Liver (tissue), 9 donors: ENCODE measurements around the gene COQ2. TPM values are rescaled to one million over a fixed set of nuclear protein-coding genes. Genes with fewer than 3 reads are reported as not detected.

ENCODE experiments used
- DNase-seq: peaks from one replicate; pipeline ENCODE4 v3.0.0-alpha.2; 2017; ENCODE audit warnings: low spot score
- H3K27ac ChIP-seq, 2 donors: one replicate each; pipeline ENCODE4 v1.7.0; 2013; ENCODE audit warnings: inconsistent platforms in 2 of 2, low read length in 2 of 2, control low read depth in 1 of 2, low read depth in 1 of 2, mild to moderate bottlenecking in 1 of 2
- H3K27me3 ChIP-seq, 4 donors: one replicate each; pipeline versions ENCODE4 v1.6.1 to v1.7.0; 2013; ENCODE audit warnings: low read length in 3 of 4, inconsistent platforms in 1 of 4, mild to moderate bottlenecking in 1 of 4, moderate library complexity in 1 of 4; ENCODE audit not compliant: control insufficient read depth in 4 of 4, insufficient read depth in 4 of 4
- H3K36me3 ChIP-seq, 4 donors: one replicate each; pipeline versions ENCODE4 v1.6.1 to v1.7.0; 2013; ENCODE audit warnings: low read length in 3 of 4, mild to moderate bottlenecking in 3 of 4, low read depth in 1 of 4, moderate library complexity in 1 of 4; ENCODE audit not compliant: control insufficient read depth in 4 of 4, insufficient read depth in 3 of 4
- H3K4me1 ChIP-seq, 4 donors: one replicate each; pipeline versions ENCODE4 v1.6.1 to v1.7.0; 2013; ENCODE audit warnings: low read length in 3 of 4, mild to moderate bottlenecking in 3 of 4, moderate library complexity in 1 of 4; ENCODE audit not compliant: control insufficient read depth in 4 of 4, insufficient read depth in 4 of 4
- H3K4me3 ChIP-seq, 3 donors: one replicate each; pipeline versions ENCODE4 v1.6.1 to v1.7.0; 2013; ENCODE audit warnings: low read length in 3 of 3, control low read depth in 1 of 3, low read depth in 1 of 3, mild to moderate bottlenecking in 1 of 3
- H3K9ac ChIP-seq, 2 donors: one replicate each; pipeline ENCODE4 v1.7.0; 2013; ENCODE audit warnings: low read length in 2 of 2, mild to moderate bottlenecking in 2 of 2, moderate library complexity in 2 of 2, control low read depth in 1 of 2, low read depth in 1 of 2
- H3K9me3 ChIP-seq, 4 donors: one replicate each; pipeline versions ENCODE4 v1.6.1 to v1.7.0; 2013; ENCODE audit warnings: low read length in 3 of 4; ENCODE audit not compliant: control insufficient read depth in 4 of 4
- EGR1 ChIP-seq, 2 donors: IDR thresholded peaks; 2 replicates each; pipeline ENCODE4 v1.6.1; 2016 to 2018; ENCODE audit warnings: antibody characterized with exemption in 2 of 2, low read depth in 2 of 2
- FOXA1 ChIP-seq: IDR thresholded peaks from 2 replicates; pipeline ENCODE4 v1.6.1; 2016; ENCODE audit warnings: antibody characterized with exemption
- FOXA2 ChIP-seq: IDR thresholded peaks from 2 replicates; pipeline ENCODE4 v1.6.1; 2016; ENCODE audit warnings: antibody characterized with exemption
- GABPA ChIP-seq, 2 donors: IDR thresholded peaks in 1 of 2; conservative IDR thresholded peaks in 1 of 2; 2 replicates each; pipeline ENCODE4 v1.6.1; 2016; ENCODE audit warnings: antibody characterized with exemption in 2 of 2, mild to moderate bottlenecking in 1 of 2, moderate library complexity in 1 of 2
- HNF4A ChIP-seq, 2 donors: conservative IDR thresholded peaks; 2 replicates each; pipeline ENCODE4 v1.6.1; 2016; ENCODE audit warnings: antibody characterized with exemption in 2 of 2, mild to moderate bottlenecking in 2 of 2
- JUND ChIP-seq, 2 donors: IDR thresholded peaks; 2 replicates each; pipeline ENCODE4 v1.6.1; 2016; ENCODE audit warnings: antibody characterized with exemption in 2 of 2
- NR2F2 ChIP-seq: IDR thresholded peaks from 2 replicates; pipeline ENCODE4 v1.6.1; 2016; ENCODE audit warnings: antibody characterized with exemption
- RAD21 ChIP-seq, 2 donors: IDR thresholded peaks; 2 replicates each; pipeline ENCODE4 v1.6.1; 2016; ENCODE audit warnings: antibody characterized with exemption in 2 of 2, mild to moderate bottlenecking in 2 of 2
- RXRA ChIP-seq, 2 donors: IDR thresholded peaks; 2 replicates each; pipeline ENCODE4 v1.6.1; 2017 to 2018; ENCODE audit warnings: antibody characterized with exemption in 2 of 2, mild to moderate bottlenecking in 1 of 2
- TAF1 ChIP-seq: conservative IDR thresholded peaks from 2 replicates; pipeline ENCODE4 v1.6.1; 2016; ENCODE audit warnings: antibody characterized with exemption, mild to moderate bottlenecking
- YY1 ChIP-seq: IDR thresholded peaks from 2 replicates; pipeline ENCODE4 v1.6.1; 2016; ENCODE audit warnings: antibody characterized with exemption, mild to moderate bottlenecking
- WGBS: extraction: QIAGEN DNeasy Blood & Tissue Kit; methylation state at CpG from one replicate; pipeline ENCODE4 v1.1.7; 2013; 5-methylcytosine and 5-hydroxymethylcytosine counted together
- polyA plus RNA-seq, 2 donors: library from polyadenylated mRNA; stranded (reverse) in 1 of 2; unstranded in 1 of 2; fragments of 200-250 nt in 1 of 2; fragments of >200 nt in 1 of 2; fragmentation: Nextera tagmentation in 1 of 2; extraction: Ambion mirVana in 1 of 2; gene quantifications; one replicate each; pipeline versions ENCODE4 v1.2.1 to v1.2.3, GENCODE V29; 2013 to 2015
- total RNA-seq, 2 donors: library from RNA; depleted of rRNA; stranded (reverse); fragments of >200 nt; gene quantifications; one replicate each; pipeline ENCODE4 v1.2.3, GENCODE V29; 2014
- TF ChIP-seq, protein P1 (sequence below): IDR thresholded peaks from 2 replicates; pipeline ENCODE4 v1.6.1; 2016; ENCODE audit warnings: antibody characterized with exemption, mild to moderate bottlenecking
- TF ChIP-seq, protein P2 (sequence below): IDR thresholded peaks from 2 replicates; pipeline ENCODE4 v1.6.1; 2016; ENCODE audit warnings: antibody characterized with exemption
- TF ChIP-seq, protein P3 (sequence below): IDR thresholded peaks from 2 replicates; pipeline ENCODE4 v1.6.1; 2016; ENCODE audit warnings: antibody characterized with exemption
- TF ChIP-seq, protein P4 (sequence below): IDR thresholded peaks from 2 replicates; pipeline ENCODE4 v1.6.1; 2016; ENCODE audit warnings: antibody characterized with exemption
- donor health status: healthy.
- donor health status: healthy.
- donor health status: healthy.
- donor health status: healthy.
- donor health status: healthy.

COQ2 gene
- total and polyA plus RNA-seq, 4 donors, result 8.6 to 13.6 (median 10.8) TPM

DNA sequence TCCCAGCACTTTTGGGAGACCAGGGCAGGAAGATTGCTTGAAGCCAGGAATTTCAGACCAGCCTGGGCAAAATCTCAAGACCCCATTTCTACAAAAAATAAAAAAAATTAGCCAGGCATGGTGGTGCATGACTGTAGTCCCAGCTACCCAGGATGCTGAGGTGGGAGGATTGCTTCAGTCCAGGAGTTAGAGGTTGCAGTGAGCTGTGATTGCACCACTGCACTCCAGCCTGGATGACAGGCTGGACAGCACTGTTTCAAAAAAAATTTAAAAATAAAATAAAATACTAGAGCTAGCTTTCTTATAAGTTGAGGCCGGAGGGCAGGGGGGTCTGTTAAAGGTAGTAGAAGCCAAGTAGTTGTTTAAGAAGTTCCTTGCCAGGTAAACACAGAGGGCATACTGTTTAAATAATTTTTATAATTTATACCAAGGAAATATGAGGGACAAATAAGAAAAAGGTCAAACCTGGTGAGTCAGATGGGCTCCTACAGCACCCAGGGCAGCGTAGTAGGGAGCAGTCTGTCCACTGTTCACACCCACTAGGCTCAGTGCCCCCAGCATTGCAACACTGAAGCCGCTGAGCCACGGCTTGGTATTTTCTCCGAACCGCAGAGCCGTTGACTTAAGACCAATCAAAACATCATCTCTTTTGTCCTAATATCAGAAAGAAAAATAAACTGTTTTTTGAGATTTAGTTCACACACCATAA lies 17.3 kb downstream of the COQ2 start:
- Histone ChIP-seq H3K27me3 (no peaks in the 10 kb centered on the region), H3K36me3 (peaks cover 7 to 20% (median 9%) of the 10 kb centered on the region in 4 donors), H3K9ac (no peak overlapping the region), H3K4me3 (no peak overlapping the region), H3K9me3 (no peaks in the 10 kb centered on the region), H3K4me1 (no peaks in the 10 kb centered on the region), H3K27ac (no peak overlapping the region)
- TF ChIP-seq RXRA (IDR thresholded peaks at IDR 0.05), result no peak
- TF ChIP-seq, protein P1, sequence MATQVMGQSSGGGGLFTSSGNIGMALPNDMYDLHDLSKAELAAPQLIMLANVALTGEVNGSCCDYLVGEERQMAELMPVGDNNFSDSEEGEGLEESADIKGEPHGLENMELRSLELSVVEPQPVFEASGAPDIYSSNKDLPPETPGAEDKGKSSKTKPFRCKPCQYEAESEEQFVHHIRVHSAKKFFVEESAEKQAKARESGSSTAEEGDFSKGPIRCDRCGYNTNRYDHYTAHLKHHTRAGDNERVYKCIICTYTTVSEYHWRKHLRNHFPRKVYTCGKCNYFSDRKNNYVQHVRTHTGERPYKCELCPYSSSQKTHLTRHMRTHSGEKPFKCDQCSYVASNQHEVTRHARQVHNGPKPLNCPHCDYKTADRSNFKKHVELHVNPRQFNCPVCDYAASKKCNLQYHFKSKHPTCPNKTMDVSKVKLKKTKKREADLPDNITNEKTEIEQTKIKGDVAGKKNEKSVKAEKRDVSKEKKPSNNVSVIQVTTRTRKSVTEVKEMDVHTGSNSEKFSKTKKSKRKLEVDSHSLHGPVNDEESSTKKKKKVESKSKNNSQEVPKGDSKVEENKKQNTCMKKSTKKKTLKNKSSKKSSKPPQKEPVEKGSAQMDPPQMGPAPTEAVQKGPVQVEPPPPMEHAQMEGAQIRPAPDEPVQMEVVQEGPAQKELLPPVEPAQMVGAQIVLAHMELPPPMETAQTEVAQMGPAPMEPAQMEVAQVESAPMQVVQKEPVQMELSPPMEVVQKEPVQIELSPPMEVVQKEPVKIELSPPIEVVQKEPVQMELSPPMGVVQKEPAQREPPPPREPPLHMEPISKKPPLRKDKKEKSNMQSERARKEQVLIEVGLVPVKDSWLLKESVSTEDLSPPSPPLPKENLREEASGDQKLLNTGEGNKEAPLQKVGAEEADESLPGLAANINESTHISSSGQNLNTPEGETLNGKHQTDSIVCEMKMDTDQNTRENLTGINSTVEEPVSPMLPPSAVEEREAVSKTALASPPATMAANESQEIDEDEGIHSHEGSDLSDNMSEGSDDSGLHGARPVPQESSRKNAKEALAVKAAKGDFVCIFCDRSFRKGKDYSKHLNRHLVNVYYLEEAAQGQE, result no peak
- TF ChIP-seq NR2F2, result no peak
- no peak for TF ChIP-seq RAD21 (IDR thresholded peaks at IDR 0.05)
- TF ChIP-seq HNF4A (conservative IDR thresholded peaks at IDR 0.05), result no peak
- TF ChIP-seq JUND (IDR thresholded peaks at IDR 0.05), result no peak
- TF ChIP-seq, protein P2, sequence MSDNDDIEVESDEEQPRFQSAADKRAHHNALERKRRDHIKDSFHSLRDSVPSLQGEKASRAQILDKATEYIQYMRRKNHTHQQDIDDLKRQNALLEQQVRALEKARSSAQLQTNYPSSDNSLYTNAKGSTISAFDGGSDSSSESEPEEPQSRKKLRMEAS, result no peak
- no peak for TF ChIP-seq FOXA1
- TF ChIP-seq, protein P3, sequence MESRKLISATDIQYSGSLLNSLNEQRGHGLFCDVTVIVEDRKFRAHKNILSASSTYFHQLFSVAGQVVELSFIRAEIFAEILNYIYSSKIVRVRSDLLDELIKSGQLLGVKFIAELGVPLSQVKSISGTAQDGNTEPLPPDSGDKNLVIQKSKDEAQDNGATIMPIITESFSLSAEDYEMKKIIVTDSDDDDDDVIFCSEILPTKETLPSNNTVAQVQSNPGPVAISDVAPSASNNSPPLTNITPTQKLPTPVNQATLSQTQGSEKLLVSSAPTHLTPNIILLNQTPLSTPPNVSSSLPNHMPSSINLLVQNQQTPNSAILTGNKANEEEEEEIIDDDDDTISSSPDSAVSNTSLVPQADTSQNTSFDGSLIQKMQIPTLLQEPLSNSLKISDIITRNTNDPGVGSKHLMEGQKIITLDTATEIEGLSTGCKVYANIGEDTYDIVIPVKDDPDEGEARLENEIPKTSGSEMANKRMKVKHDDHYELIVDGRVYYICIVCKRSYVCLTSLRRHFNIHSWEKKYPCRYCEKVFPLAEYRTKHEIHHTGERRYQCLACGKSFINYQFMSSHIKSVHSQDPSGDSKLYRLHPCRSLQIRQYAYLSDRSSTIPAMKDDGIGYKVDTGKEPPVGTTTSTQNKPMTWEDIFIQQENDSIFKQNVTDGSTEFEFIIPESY, result no peak
- TF ChIP-seq EGR1 (IDR thresholded peaks at IDR 0.05; ENCODE audit: low read depth in 2 of 2), result no peak
- no peak for TF ChIP-seq TAF1
- TF ChIP-seq YY1, result no peak
- no peak for TF ChIP-seq GABPA (IDR thresholded peaks at IDR 0.05 in 1 of 2, conservative IDR thresholded peaks at IDR 0.05 in 1 of 2)
- TF ChIP-seq, protein P4, sequence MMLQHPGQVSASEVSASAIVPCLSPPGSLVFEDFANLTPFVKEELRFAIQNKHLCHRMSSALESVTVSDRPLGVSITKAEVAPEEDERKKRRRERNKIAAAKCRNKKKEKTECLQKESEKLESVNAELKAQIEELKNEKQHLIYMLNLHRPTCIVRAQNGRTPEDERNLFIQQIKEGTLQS, result no peak
- DNase-seq, result no peak
- WGBS, result 92% methylated on average over 7 of the region's 7 CpGs

DNA sequence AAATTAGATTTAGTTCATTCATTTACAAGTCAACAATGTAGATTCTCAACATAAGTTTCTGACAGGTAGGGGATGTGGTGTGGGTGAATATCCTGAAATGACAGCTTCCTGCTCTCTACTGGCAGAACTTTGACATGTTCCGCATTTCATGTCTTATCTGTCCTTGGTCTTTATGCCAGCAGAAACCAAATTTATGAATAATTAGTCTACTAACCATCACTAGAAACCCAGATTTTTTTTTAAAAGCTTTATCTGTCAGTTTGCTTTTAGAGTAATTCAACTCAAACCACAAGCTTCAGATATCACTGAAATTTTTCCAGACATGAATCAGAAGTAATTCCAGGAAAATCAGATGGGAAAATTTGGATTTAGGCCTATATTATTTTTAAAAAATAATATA lies 17.9 kb downstream of the COQ2 start:
- Histone ChIP-seq H3K36me3 (peaks cover 7 to 17% (median 9%) of the 10 kb centered on the region in 4 donors), H3K27ac (no peak overlapping the region), H3K4me1 (no peaks in the 10 kb centered on the region), H3K4me3 (no peak overlapping the region), H3K27me3 (no peaks in the 10 kb centered on the region), H3K9me3 (no peaks in the 10 kb centered on the region), H3K9ac (no peak overlapping the region)
- no peak for TF ChIP-seq FOXA2
- TF ChIP-seq, protein P3, result no peak
- 85% methylated on average over 1 of the region's 1 CpG for WGBS
- DNase-seq, result no peak
